Activated CD8-positive, alpha-beta memory T cell treated with anti-CD3 and anti-CD28 coated beads, Interleukin-2, amount 50 U/mL, for 4 hours (primary cell): ENCODE results near the gene LDB1.
A peak's percentile ranks its signal among the peaks of the same experiment; 100 is the strongest.

ENCODE experiments used
- DNase-seq: peaks from one replicate; pipeline ENCODE4 v3.0.0-alpha.2; 2020

The LDB1 gene

DNA sequence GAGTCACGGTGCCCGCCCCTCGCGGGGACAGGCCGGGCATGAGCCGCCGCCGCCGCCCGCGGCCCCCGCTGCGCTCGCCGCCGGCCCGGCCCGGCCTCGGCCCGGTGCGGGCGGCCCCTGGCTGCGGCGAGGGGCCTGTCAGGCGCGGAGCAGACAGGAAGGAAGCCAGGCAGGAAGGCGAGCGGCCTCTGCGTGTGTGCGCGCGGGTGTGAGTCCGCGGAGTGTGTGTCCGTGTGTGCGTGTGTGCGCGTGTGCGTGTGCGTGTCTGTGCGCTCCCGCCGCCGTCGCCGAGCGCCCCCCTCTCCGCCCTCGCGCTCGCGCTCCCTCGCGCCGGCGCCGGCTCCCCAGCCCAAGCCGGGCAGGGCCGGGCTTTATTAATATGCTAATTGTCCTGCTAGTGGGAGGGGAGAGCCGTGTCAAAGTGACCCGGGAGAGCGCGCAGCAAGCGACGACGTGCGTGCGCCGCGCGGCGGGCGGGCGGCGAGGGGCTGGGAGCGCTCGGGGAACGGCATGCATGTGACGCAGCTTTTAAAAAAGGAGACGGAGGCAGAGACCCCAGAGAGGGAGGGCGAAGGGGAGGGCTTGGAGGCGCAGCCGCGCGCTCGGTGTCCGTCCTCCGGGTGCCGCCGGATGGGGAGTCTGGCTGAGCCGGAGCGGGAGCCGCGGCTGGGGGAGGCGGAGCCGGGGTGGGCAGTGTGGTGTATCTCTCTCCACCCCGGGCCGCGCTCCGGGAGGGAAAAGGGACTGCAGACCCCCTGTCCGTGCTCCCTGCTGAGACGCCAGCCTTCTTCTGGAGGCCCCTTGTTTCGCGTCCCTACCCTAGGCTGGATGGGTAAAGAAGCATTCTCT lies at the start of gene LDB1:
LDB1 (minus strand) TSS at position 227 of the 849 bp plus-strand sequence. CDS start 258 bp downstream, outside the sequence.
- peak; percentile 63 for DNase-seq

DNA sequence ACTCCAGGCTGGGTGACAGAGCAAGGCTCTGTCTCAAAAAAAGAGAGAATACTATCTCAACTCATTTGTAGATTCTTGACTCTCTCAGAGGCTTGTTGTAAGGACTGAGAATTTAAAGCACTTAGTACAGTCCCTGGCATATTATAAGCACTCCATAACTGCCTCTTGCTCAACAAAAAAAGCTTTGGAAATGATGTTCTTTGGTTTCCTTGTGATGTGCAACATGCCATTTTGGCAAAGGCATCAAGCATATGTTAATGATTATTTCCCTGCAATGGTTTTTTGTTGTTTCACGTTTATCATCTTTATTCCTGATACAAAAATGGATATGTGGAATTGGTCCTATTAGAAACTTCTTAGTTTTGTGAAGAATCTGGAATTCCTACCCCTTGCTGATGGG lies 47.7 kb upstream of the LDB1 start:
- DNase-seq, result no peak

DNA sequence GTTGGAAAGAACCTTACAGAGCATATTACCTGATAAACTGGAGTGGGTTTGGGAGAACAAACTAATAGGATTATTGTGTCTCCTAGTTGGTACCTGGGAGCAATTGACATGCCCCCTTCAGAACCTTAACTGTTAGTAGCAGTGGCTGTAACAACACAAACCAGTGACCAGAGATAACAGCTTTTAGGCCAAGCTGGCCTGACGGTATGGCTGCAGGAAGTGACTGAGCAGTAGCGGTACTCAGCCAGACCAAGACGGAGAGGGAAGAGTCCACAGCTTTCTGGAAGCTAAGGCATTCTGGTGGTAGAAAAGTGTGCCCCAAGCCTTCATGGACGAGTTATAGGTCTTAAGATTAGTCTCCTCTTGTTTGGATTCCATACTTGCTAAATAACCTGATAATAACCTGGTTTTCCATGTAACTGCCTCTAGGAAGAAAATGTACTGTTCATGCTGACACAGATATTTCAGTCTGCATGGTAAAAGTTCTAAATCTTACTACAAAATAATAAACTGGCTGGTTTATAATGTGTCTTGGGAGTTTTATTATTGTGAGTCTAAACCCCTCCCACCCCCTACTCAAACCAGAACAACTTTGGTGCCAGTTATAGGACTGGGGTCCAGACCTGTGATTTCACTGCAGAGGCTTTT lies 43.3 kb upstream of the LDB1 start:
- DNase-seq, result no peak

- no peak for DNase-seq
These were observed 39.7 kb upstream of the LDB1 start for GRCh38 chr10:102159831-102160230.

GRCh38 chr10:102159051-102159597 lies 39.0 kb upstream of the LDB1 start:
- no peak for DNase-seq

DNA sequence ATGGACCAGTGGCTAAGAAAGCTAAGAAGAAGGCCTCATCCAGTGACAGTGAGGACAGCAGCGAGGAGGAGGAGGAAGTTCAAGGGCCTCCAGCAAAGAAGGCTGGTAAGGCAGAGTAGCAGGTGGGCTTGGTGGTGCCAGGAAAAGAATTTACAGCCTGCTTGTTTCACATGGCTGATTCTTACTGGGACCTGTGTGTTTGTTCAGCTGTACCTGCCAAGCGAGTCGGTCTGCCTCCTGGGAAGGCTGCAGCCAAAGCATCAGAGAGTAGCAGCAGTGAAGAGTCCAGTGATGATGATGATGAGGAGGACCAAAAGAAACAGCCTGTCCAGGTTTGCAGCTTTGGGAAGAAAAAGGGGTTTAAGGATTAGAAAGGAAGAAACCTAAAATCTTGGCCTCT lies 37.1 kb upstream of the LDB1 start:
- DNase-seq, result no peak

GRCh38 chr10:102154466-102155116 lies 34.4 kb upstream of the LDB1 start:
- no peak for DNase-seq

DNA sequence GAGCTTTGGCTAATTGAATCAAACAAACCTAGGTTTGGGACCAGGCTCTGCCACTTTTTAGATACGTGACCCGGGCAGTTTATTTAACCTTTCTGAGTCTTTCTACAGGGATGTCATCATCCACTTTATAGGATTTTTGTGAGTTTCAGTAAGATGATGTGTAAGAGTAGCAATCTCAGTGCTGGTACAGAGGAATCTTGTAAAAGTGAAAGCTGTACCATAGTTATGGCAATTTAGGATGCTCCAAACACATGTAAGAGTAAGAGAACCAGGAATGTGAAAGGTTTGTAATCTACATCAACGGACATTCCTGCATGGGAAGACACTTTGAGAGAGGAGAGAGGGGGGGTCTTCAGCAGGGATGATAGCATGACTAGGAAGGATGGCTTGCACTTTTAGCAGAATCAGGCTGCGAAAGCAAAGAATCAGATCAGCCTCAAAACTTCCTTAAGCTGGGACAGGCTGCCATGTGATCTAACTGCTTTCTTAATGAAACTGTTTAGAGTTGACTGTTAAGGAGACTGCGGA lies 33.0 kb upstream of the LDB1 start:
- DNase-seq, result no peak

DNA sequence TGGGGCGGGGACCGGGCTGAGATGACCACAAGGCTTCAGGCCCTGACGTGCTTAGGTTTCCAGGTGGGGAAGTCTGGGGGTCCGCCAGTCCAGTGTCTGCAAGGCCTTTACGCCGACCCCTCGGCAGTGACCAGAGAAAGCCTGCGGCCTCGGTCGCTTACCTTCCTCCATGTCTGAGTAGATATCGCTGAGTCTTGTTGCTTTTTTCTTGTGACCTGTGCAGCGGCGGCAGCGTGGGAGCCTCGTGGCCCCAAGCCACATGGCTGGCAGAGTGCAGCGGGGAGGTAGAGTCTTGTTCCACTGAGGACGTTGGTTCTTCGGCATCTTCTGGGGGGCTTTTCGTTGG lies 32.4 kb upstream of the LDB1 start:
- DNase-seq, result peak; percentile 61

GRCh38 chr10:102151774-102152544 lies 31.8 kb upstream of the LDB1 start, which contains the start of gene NOLC1:
Gene NOLC1, plus strand, starts transcription at chr10:102152389. Its CDS starts 22 bp downstream, at chr10:102152411.
- peak; percentile 100 for DNase-seq

- DNase-seq, result no peak
These were observed 31.0 kb upstream of the LDB1 start for GRCh38 chr10:102150970-102151773.

DNA sequence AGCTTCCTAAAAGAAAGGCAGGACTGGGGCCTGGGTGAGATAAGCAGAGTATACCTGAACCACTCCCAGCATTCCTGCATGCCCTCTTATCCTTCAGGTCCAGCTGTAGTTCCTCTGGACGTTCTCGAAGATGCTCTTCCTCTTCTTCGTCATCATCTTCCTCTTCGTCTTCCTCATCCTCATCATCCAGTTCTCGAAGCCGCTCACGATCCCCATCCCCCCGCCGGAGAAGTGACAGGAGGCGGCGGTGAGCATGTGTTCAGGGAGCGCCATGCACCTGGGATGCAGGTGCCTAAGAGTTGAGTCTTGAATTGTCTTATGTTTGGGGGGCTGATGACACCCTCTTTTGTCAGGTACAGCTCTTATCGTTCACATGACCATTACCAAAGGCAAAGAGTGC lies 28.1 kb upstream of the LDB1 start:
- no peak for DNase-seq

GRCh38 chr10:102147561-102147960 lies 27.4 kb upstream of the LDB1 start:
- DNase-seq, result no peak

GRCh38 chr10:102146971-102147428 lies 26.8 kb upstream of the LDB1 start:
- DNase-seq, result no peak

GRCh38 chr10:102141583-102142107 lies 21.5 kb upstream of the LDB1 start:
- DNase-seq, result no peak

GRCh38 chr10:102140913-102141540 lies 20.9 kb upstream of the LDB1 start:
- DNase-seq, result no peak

DNA sequence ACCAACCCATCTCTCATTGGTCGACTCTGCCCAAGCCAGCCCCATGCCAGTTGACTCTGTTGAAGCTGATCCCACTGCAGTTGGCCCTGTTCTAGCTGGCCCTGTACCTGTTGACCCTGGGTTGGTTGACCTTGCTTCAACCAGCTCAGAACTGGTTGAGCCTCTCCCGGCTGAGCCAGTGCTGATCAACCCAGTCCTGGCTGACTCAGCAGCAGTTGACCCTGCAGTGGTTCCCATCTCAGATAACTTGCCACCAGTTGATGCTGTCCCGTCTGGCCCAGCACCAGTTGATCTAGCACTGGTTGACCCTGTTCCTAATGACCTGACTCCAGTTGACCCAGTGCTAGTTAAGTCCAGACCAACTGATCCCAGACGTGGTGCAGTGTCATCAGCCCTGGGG lies 20.1 kb upstream of the LDB1 start:
- no peak for DNase-seq

- no peak for DNase-seq
These were observed 19.3 kb upstream of the LDB1 start for GRCh38 chr10:102139281-102140110.

GRCh38 chr10:102135956-102136526 lies 15.9 kb upstream of the LDB1 start:
- DNase-seq, result no peak
